ENCODE data around the gene DSCAML1.

DSCAML1 gene

GRCh38 chr11:117735350-117735977 lies 61.6 kb downstream of the DSCAML1 start:
- TF ChIP-seq FOXP2 (optimal IDR thresholded peaks at IDR 0.05; ENCODE audit: borderline replicate concordance, extremely low read depth, extremely low read length, insufficient read depth) (no peak), TAF1 (IDR thresholded peaks at IDR 0.05; ENCODE audit: borderline replicate concordance, insufficient read depth, low read length) (no peak), POLR2AphosphoS5 (IDR thresholded peaks at IDR 0.05; ENCODE audit: low read depth, low read length) (no peak), SIN3A (IDR thresholded peaks at IDR 0.05; ENCODE audit: borderline replicate concordance, insufficient read depth, low read length) (no peak)
- TF ChIP-seq, protein P1, sequence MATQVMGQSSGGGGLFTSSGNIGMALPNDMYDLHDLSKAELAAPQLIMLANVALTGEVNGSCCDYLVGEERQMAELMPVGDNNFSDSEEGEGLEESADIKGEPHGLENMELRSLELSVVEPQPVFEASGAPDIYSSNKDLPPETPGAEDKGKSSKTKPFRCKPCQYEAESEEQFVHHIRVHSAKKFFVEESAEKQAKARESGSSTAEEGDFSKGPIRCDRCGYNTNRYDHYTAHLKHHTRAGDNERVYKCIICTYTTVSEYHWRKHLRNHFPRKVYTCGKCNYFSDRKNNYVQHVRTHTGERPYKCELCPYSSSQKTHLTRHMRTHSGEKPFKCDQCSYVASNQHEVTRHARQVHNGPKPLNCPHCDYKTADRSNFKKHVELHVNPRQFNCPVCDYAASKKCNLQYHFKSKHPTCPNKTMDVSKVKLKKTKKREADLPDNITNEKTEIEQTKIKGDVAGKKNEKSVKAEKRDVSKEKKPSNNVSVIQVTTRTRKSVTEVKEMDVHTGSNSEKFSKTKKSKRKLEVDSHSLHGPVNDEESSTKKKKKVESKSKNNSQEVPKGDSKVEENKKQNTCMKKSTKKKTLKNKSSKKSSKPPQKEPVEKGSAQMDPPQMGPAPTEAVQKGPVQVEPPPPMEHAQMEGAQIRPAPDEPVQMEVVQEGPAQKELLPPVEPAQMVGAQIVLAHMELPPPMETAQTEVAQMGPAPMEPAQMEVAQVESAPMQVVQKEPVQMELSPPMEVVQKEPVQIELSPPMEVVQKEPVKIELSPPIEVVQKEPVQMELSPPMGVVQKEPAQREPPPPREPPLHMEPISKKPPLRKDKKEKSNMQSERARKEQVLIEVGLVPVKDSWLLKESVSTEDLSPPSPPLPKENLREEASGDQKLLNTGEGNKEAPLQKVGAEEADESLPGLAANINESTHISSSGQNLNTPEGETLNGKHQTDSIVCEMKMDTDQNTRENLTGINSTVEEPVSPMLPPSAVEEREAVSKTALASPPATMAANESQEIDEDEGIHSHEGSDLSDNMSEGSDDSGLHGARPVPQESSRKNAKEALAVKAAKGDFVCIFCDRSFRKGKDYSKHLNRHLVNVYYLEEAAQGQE (IDR thresholded peaks at IDR 0.05; ENCODE audit: insufficient read depth in 1 of 2, low read depth in 2 of 2, low read length in 2 of 2), result no peak

- TF ChIP-seq POLR2AphosphoS5 (IDR thresholded peaks at IDR 0.05; ENCODE audit: low read depth, low read length), result no peak
- TF ChIP-seq FOXP2 (optimal IDR thresholded peaks at IDR 0.05; ENCODE audit: borderline replicate concordance, extremely low read depth, extremely low read length, insufficient read depth), result no peak
- no peak for TF ChIP-seq SIN3A (IDR thresholded peaks at IDR 0.05; ENCODE audit: borderline replicate concordance, insufficient read depth, low read length)
- TF ChIP-seq, protein P1 (IDR thresholded peaks at IDR 0.05; ENCODE audit: insufficient read depth in 1 of 2, low read depth in 2 of 2, low read length in 2 of 2), result no peak
- TF ChIP-seq TAF1 (IDR thresholded peaks at IDR 0.05; ENCODE audit: borderline replicate concordance, insufficient read depth, low read length), result no peak
Observed at GRCh38 chr11:117734601-117735024, 62.4 kb downstream of the DSCAML1 start.

GRCh38 chr11:117733316-117733715 lies 63.7 kb downstream of the DSCAML1 start:
- TF ChIP-seq POLR2AphosphoS5 (IDR thresholded peaks at IDR 0.05; ENCODE audit: low read depth, low read length) (no peak), TAF1 (IDR thresholded peaks at IDR 0.05; ENCODE audit: borderline replicate concordance, insufficient read depth, low read length) (no peak), FOXP2 (optimal IDR thresholded peaks at IDR 0.05; ENCODE audit: borderline replicate concordance, extremely low read depth, extremely low read length, insufficient read depth) (no peak), SIN3A (IDR thresholded peaks at IDR 0.05; ENCODE audit: borderline replicate concordance, insufficient read depth, low read length) (no peak)
- TF ChIP-seq, protein P1 (IDR thresholded peaks at IDR 0.05; ENCODE audit: insufficient read depth in 1 of 2, low read depth in 2 of 2, low read length in 2 of 2), result no peak

DNA sequence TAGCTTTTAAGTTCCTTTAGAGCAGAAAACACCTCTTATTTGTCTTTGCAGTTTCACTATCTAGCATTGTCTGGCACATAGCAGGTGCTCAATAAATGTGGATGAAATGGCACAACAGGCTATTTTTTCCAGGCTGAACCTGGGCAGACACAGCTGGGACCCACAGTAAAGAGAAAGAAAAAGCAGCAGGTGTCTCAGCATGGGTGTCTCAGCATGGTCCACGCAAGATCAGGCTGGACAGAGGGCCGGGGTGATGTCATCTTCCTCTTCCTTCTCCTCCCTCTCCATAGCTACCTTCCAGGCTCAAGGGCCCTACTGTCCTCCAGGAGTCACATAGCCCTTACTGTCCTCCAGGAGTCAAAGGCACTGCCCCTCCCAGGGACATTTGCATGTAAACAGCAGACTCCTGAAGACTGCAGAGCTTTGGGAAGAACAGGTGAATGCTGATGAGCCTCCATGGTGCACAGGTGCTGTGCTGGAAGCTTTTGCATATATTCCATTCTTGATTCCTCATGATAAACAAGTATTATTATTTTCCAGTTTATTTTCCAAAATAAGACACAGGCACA lies 65.2 kb downstream of the DSCAML1 start:
- TF ChIP-seq POLR2AphosphoS5 (IDR thresholded peaks at IDR 0.05; ENCODE audit: low read depth, low read length) (no peak), SIN3A (IDR thresholded peaks at IDR 0.05; ENCODE audit: borderline replicate concordance, insufficient read depth, low read length) (no peak), FOXP2 (optimal IDR thresholded peaks at IDR 0.05; ENCODE audit: borderline replicate concordance, extremely low read depth, extremely low read length, insufficient read depth) (no peak), TAF1 (IDR thresholded peaks at IDR 0.05; ENCODE audit: borderline replicate concordance, insufficient read depth, low read length) (no peak)
- TF ChIP-seq, protein P1 (IDR thresholded peaks at IDR 0.05; ENCODE audit: insufficient read depth in 1 of 2, low read depth in 2 of 2, low read length in 2 of 2), result no peak
